ENCODE results near the gene C3orf20. TPM values are rescaled to one million over a fixed set of nuclear protein-coding genes. Genes with fewer than 3 reads are reported as not detected.

C3orf20 gene
- total RNA-seq, 4 donors from 2014 or later: not detected

- intact Hi-C loops (cut with DNase I; ENCODE audit: low total_unique reads): no loop called here
- TF ChIP-seq POLR2A (IDR thresholded peaks at IDR 0.05): no peak
- TF ChIP-seq CTCF (IDR thresholded peaks at IDR 0.05): no peak
- no peak for DNase-seq (ENCODE audit: low spot score in 2 of 2)
- no peak overlapping the region for H3K4me3 ChIP-seq (ENCODE audit: low read depth, poor library complexity, severe bottlenecking)
- WGBS, 2 donors: 82 to 83% methylated on average over 6 of the region's 6 CpGs
Observed at GRCh38 chr3:14798231-14798630, 123.3 kb downstream of the C3orf20 start.

GRCh38 chr3:14799146-14799545 lies 124.2 kb downstream of the C3orf20 start:
- H3K4me3 ChIP-seq (ENCODE audit: low read depth, poor library complexity, severe bottlenecking): no peak overlapping the region
- TF ChIP-seq CTCF (IDR thresholded peaks at IDR 0.05): no peak
- no peak for DNase-seq (ENCODE audit: low spot score in 2 of 2)
- intact Hi-C loops (cut with DNase I; ENCODE audit: low total_unique reads): no loop called here
- 52 to 53% methylated on average over 4 of the region's 4 CpGs for WGBS, 2 donors

- intact Hi-C loops (cut with DNase I; ENCODE audit: low total_unique reads): no loop called here
- peak in 1 of 2 donors; percentile 21 for DNase-seq (ENCODE audit: low spot score in 2 of 2)
- WGBS, 2 donors: 89 to 96% methylated on average over 9 of the region's 9 CpGs
- TF ChIP-seq POLR2A (IDR thresholded peaks at IDR 0.05): no peak
- no peak overlapping the region for H3K4me3 ChIP-seq (ENCODE audit: low read depth, poor library complexity, severe bottlenecking)
Observed at GRCh38 chr3:14801031-14801430, 126.1 kb downstream of the C3orf20 start.

- DNase-seq (ENCODE audit: low spot score in 2 of 2): no peak
- TF ChIP-seq CTCF (IDR thresholded peaks at IDR 0.05): no peak
- no peak for TF ChIP-seq POLR2A (IDR thresholded peaks at IDR 0.05)
- no peak overlapping the region for H3K4me3 ChIP-seq (ENCODE audit: low read depth, poor library complexity, severe bottlenecking)
- intact Hi-C loops (cut with DNase I; ENCODE audit: low total_unique reads): no loop called here
- WGBS, 2 donors: 71 to 76% methylated on average over 9 to 10 of the region's 10 CpGs
Observed at GRCh38 chr3:14801668-14802380, 126.9 kb downstream of the C3orf20 start.

GRCh38 chr3:14802381-14802731 lies 127.4 kb downstream of the C3orf20 start:
- DNase-seq (ENCODE audit: low spot score in 2 of 2): no peak
- H3K4me3 ChIP-seq (ENCODE audit: low read depth, poor library complexity, severe bottlenecking): no peak overlapping the region
- WGBS, 2 donors: 85 to 87% methylated on average over 6 to 7 of the region's 7 CpGs
- TF ChIP-seq POLR2A (IDR thresholded peaks at IDR 0.05): no peak
- no peak for TF ChIP-seq CTCF (IDR thresholded peaks at IDR 0.05)
- intact Hi-C loops (cut with DNase I; ENCODE audit: low total_unique reads): no loop called here

- 63 to 64% methylated on average over 13 of the region's 13 CpGs for WGBS, 2 donors
- intact Hi-C loops (cut with DNase I; ENCODE audit: low total_unique reads): no loop called here
- no peak overlapping the region for H3K4me3 ChIP-seq (ENCODE audit: low read depth, poor library complexity, severe bottlenecking)
- no peak for DNase-seq (ENCODE audit: low spot score in 2 of 2)
- TF ChIP-seq CTCF (IDR thresholded peaks at IDR 0.05) (no peak), POLR2A (IDR thresholded peaks at IDR 0.05) (no peak)
Observed at GRCh38 chr3:14803101-14803980, 128.4 kb downstream of the C3orf20 start.
